Measurements from ENCODE around the gene GARIN5B. TPM values are rescaled to one million over a fixed set of nuclear protein-coding genes. Genes with fewer than 3 reads are reported as not detected.
"Not testable (repeated sequence)": the region's sequence is repeated elsewhere in the genome, so short reads cannot be mapped to it uniquely, and the experiment has no call there.

The GARIN5B gene
- total RNA-seq, 1 donor from 2014 or later = not detected

DNA sequence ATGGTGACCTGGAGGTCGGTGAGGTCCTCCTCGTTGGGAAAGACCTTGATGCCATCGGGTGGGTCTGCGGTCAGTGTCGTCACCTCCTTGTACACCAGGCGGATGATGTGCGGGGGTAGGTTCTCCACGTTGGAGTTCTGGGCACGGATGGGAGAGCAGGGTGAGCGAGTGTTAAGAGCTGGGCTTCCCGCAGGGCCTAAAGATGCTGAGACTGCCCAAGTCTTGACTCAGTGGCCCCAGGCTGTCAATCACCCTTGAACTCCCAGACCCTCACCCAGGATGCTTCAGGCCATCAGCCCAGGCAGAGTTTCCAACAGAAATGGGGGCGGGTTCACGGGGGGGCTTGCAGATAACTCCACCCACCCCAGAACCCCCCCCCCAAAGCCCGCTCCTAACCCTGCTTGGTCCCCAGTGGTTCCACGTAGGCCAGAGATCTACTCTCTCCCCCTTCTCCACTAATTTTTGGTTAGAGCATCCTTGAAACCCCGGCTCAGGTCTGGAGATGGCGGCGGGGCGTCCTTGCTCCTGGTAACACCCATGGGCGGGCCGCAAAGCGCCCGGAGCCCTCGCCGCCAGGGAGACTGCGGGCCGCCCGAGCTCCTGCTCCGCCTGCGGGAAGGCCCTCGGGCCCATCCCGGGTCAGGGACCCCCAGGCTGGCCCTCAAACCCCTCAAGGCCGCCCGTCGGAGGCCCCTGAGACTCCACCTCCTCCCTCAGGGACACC lies 43.9 kb upstream of the GARIN5B start:
- Histone ChIP-seq H3K27ac (replicated peaks) (peak overlapping the region; percentile 97), H3K36me3 (peaks cover 29% of the 10 kb centered on the region), H3K9me3 (replicated peaks) (no peaks in the 10 kb centered on the region), H3K4me3 (peak overlapping the region; percentile 98), H3K27me3 (ENCODE audit: low read depth) (no peaks in the 10 kb centered on the region), H3K4me1 (peaks cover 21% of the 10 kb centered on the region)
- intact Hi-C loops (cut with micrococcal nuclease) = no loop called here
- TF ChIP-seq, protein P1, sequence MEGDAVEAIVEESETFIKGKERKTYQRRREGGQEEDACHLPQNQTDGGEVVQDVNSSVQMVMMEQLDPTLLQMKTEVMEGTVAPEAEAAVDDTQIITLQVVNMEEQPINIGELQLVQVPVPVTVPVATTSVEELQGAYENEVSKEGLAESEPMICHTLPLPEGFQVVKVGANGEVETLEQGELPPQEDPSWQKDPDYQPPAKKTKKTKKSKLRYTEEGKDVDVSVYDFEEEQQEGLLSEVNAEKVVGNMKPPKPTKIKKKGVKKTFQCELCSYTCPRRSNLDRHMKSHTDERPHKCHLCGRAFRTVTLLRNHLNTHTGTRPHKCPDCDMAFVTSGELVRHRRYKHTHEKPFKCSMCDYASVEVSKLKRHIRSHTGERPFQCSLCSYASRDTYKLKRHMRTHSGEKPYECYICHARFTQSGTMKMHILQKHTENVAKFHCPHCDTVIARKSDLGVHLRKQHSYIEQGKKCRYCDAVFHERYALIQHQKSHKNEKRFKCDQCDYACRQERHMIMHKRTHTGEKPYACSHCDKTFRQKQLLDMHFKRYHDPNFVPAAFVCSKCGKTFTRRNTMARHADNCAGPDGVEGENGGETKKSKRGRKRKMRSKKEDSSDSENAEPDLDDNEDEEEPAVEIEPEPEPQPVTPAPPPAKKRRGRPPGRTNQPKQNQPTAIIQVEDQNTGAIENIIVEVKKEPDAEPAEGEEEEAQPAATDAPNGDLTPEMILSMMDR (IDR thresholded peaks at IDR 0.05; ENCODE audit: borderline replicate concordance) = no peak
- DNase-seq = peak; percentile 34

- TF ChIP-seq, protein P1 (IDR thresholded peaks at IDR 0.05; ENCODE audit: borderline replicate concordance) = no peak
- Histone ChIP-seq H3K4me3 (peak overlapping the region; percentile 98), H3K9me3 (replicated peaks) (no peaks in the 10 kb centered on the region), H3K27ac (replicated peaks) (no peak overlapping the region), H3K27me3 (ENCODE audit: low read depth) (no peaks in the 10 kb centered on the region), H3K4me1 (peaks cover 21% of the 10 kb centered on the region), H3K36me3 (peaks cover 35% of the 10 kb centered on the region)
- no peak for DNase-seq
- intact Hi-C loops (cut with micrococcal nuclease) = no loop called here
Measured at GRCh38 chr19:55406091-55406825, 43.2 kb upstream of the GARIN5B start.

DNA sequence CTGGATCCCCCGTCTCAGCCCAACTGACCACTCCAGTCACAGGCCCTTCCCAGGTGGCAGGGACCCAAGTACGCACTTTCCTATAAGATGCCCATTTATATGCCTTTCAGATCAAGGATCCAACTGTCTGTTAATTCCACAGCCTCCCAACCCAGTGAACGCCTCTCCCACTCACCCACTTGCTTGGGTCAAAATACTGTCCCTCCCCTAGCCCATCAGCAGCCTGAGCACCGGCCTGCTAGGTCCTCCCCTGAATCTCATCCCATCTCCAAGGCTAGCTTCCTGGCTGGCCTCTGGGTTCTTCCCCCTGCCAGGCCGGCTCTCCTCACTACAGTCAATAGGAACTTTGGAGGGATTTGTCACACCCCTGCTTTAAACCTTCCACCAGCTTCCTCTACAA lies 42.6 kb upstream of the GARIN5B start:
- Histone ChIP-seq H3K9me3 (replicated peaks) (no peaks in the 10 kb centered on the region), H3K36me3 (peaks cover 39% of the 10 kb centered on the region), H3K27ac (replicated peaks) (no peak overlapping the region), H3K27me3 (ENCODE audit: low read depth) (no peaks in the 10 kb centered on the region), H3K4me1 (peaks cover 21% of the 10 kb centered on the region), H3K4me3 (no peak overlapping the region)
- TF ChIP-seq, protein P1 (IDR thresholded peaks at IDR 0.05; ENCODE audit: borderline replicate concordance) = no peak
- intact Hi-C loops (cut with micrococcal nuclease) = no loop called here
- no peak for DNase-seq

GRCh38 chr19:55402509-55402908 lies 39.4 kb upstream of the GARIN5B start:
- peaks cover 42% of the 10 kb centered on the region for H3K36me3 ChIP-seq
- H3K27me3 ChIP-seq (ENCODE audit: low read depth) = no peaks in the 10 kb centered on the region
- intact Hi-C loops (cut with micrococcal nuclease) = no loop called here
- H3K4me1 ChIP-seq = peaks cover 21% of the 10 kb centered on the region
- no peak for DNase-seq
- no peak overlapping the region for H3K27ac ChIP-seq (replicated peaks)
- TF ChIP-seq, protein P1 (IDR thresholded peaks at IDR 0.05; ENCODE audit: borderline replicate concordance) = no peak
- H3K4me3 ChIP-seq = no peak overlapping the region
- H3K9me3 ChIP-seq (replicated peaks) = no peaks in the 10 kb centered on the region

DNA sequence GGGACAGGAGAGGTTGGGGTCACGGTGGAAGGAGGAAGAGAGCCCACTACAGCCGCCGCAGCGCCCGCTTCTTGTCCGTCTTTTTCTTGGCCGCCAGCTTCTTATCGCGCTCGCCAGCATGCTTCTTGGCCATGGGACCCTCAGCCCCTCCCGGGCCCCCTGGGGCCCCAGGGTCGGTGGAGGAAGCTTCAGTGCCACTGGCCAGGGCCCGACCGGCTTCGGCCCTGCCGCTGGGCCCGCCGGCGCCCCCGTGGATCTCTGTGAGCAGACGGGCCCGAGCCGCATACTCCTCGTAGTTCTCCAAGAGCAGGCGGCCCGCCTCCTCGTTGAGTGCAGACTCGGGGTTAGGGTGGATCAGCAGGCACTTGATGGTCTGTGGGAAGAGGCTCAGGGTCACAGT lies 38.3 kb upstream of the GARIN5B start:
- H3K27me3 ChIP-seq (ENCODE audit: low read depth); DNase-seq; intact Hi-C loops (cut with micrococcal nuclease); H3K27ac ChIP-seq (replicated peaks); H3K4me1 ChIP-seq; H3K9me3 ChIP-seq (replicated peaks); H3K4me3 ChIP-seq: not testable (repeated sequence)
- H3K36me3 ChIP-seq = peaks cover 42% of the 10 kb centered on the region

All from left ventricle myocardium inferior (tissue), 1 donor.